ENCODE data around the gene TM9SF4. TPM values are rescaled to one million over a fixed set of nuclear protein-coding genes. Genes with fewer than 3 reads are reported as not detected.

Gene TM9SF4
- total RNA-seq, 1 donor from 2014 or later = 15.1 TPM

- DNase-seq = no peak
These were observed 99.1 kb downstream of the TM9SF4 start for GRCh38 chr20:32208499-32209154.

DNA sequence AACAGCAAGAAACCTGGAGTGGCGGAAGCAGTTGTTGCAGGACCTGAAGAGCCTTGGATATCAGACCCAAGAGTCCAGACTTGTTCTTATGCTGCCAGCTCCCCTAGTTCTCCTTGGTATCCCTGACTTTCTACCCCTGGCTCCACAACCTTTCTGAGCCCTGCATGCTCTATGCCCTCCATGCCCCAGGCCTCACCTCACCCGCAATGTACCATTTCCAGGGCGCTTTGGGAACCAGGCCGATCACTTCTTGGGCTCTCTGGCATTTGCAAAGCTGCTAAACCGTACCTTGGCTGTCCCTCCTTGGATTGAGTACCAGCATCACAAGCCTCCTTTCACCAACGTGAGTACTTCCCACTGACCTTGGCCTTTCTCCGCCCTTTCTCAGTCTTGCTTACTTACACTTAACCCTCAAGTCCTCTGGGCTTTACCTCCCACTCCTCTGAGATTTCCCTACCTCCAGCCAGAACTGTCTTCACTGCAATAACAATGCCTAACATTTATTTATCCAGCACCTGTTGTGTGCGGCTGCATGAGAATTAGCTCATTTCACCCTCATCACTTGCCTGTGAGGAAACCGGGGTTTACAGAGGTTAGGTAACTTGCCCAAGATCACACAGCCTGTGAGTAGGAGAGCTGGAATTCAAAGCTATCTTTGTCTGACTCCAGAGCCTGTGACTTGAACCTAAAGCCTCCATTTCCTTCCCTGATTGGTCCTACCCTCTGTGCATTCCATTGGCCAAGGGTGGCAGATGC, 100.5 kb downstream of the TM9SF4 start:
- no peak for DNase-seq

DNA sequence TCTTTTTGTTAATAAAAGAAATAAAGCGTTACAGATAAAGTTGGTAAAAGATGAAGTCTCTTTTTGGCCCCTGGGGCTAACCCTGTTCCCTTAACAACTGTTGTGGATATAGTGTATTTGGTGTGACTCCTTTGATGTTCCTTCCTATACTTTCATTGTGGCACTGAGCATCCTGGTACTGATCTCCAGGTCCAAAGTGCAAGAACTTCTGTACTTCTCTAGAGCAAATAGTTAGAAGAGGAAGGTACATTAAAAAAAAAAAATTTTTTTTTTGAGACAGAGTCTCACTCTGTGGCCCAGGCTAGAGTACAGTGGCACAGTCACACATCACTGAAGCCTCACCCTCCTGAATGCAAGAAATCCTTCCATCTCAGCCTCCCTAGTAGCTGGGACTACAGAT, 104.4 kb downstream of the TM9SF4 start:
- no peak for DNase-seq

DNA sequence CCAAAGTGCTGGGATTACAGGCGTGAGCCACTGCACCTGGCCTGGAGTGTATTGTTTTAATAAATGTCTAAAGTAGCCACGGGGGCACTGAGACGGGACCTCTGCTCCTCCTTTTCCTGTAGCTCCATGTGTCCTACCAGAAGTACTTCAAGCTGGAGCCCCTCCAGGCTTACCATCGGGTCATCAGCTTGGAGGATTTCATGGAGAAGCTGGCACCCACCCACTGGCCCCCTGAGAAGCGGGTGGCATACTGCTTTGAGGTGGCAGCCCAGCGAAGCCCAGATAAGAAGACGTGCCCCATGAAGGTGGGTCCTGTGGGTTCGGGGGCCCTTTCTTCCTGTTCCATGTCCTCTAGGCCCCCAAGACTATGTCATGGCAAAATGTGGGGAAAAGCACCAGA, 105.6 kb downstream of the TM9SF4 start:
- no peak for DNase-seq

DNA sequence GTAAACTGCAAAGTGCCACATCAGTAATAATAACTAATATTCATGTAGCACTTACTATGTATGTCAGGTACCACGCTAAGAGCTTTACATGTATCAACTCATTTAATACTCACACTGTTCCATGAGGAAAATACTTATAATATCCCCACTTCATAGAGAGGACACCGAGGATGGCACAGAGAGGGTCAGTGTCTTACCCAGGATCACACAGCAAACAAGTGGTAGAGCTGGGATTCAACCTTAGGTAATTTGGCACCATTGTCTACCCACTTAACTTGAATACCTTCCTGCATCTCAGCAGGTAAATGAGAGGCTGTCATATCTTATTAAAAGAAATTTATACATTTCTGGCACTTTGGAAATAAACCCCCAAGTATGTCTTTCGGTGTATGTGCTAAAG, 106.2 kb downstream of the TM9SF4 start:
- no peak for DNase-seq

GRCh38 chr20:32216179-32217142, 106.9 kb downstream of the TM9SF4 start:
- no peak for DNase-seq

Other genes starting within 250 kb of the TM9SF4 start
- 3.0 TPM for gene DUSP15, start 239.2 kb upstream of the TM9SF4 start, total RNA-seq
- gene TTLL9, start 239.1 kb upstream of the TM9SF4 start, total RNA-seq = 1.7 TPM
- 4.1 TPM for gene PDRG1, start 157.7 kb upstream of the TM9SF4 start, total RNA-seq
- gene XKR7, start 141.6 kb upstream of the TM9SF4 start, total RNA-seq = 12.6 TPM
- 2.0 TPM for gene CCM2L, start 99.3 kb upstream of the TM9SF4 start, total RNA-seq
- gene HCK, start 57.5 kb upstream of the TM9SF4 start, total RNA-seq = 3.3 TPM
- gene PLAGL2, start 98.0 kb downstream of the TM9SF4 start, total RNA-seq = 1.2 TPM
- 18.1 TPM for gene POFUT1, start 98.2 kb downstream of the TM9SF4 start, total RNA-seq
- 92.5 TPM for gene KIF3B, start 167.9 kb downstream of the TM9SF4 start, total RNA-seq
- gene ASXL1, start 248.6 kb downstream of the TM9SF4 start, total RNA-seq = 70.2 TPM

All from occipital lobe (tissue), 2 donors.